Uterine smooth muscle cell (primary cell): ENCODE data around the gene JOSD1. TPM values are rescaled to one million over a fixed set of nuclear protein-coding genes. Genes with fewer than 3 reads are reported as not detected.

Experiments
- total RNA-seq: library from RNA; depleted of rRNA; stranded (reverse); fragments of >200 nt; gene quantifications from 2 replicates; pipeline ENCODE4 v1.2.3, GENCODE V29; 2014

The JOSD1 gene
- total RNA-seq = 66.7 and 68.0 TPM in 2 replicates

DNA sequence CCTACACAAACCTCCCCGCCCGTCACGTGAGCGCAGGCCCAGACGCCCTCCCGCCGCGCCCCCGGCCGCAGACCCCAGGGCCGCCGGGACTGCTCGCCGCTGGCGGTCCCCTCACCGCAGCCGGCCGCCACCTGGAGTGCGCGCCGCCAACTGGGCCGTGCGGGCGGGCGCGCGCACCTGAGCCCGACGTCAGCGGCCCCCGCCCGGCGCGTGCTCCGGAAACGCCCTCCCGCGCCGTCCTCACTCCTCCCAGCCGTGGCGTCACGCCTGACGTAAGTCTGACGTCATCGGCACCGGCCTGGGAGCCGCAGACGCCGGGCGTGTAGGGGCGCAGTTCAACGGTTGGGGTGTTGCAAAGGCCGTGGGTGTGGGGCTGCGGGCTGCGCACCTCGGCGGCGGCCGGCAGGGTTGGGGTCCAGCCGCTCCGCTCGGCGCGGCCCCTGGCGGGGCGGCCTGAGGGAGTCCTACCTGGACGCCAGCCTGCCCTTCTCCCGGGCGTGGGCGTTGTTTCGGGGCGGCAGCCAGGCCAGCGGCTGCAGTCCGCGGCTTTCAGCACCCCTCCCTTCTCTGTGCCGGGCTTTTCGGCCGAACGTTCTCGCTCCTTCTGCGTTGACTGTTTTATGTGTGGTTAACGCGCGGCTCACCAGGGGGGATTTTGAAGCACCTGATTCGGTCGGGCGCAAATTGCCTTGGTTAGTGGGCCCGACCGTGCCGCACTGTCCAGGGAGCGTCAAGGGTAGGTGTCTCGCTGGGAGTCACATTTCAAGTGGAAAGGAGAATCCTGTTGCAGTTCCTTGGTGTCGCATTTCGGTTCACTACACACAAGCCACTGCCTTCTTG is at the start of gene JOSD1:
TSS of gene JOSD1 (minus strand) at position 155 of the 840 bp plus-strand sequence. CDS start 956 bp downstream, outside the sequence.

DNA sequence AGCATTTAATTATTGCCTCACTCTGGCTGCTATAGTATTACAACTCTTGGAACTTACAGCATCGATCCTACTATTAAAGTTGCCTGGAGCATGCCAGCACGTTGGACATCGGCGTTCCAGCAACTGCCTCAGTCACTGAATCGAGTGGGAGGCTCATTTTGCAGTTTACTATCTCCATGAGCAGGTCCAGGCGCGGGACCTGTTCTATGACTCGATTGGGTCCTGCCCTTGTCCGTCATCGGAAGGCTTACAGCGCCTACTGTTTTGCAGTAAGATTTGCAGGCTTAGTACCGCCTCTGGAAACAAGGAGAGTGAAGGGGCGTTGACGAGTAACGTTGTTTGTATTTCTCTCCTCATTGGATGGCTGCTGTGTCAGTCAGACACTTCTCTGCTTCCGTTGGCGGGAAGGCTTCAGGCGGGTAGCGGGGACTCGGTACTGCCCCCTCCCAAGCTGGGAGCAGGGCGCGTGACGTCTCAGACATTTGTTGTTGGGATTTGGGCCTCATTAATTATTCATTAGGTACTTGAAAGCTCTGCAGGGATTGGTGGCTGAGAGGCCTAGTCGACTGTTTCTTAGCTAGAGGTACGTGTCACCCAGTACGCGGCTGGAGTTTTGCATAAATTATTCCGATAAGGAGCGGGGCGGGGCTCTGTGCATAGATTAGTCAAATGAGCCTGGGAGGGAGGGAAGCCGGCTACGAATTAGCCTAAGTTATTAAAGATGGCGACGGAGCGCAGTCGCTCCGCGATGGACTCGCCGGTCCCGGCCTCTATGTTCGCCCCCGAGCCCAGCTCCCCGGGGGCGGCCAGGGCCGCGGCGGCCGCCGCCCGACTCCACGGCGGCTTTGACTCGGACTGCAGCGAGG is 4.7 kb upstream of the JOSD1 start, which contains the start of gene GTPBP1:
TSS of gene GTPBP1 (plus strand) at position 710 of the 866 bp plus-strand sequence. CDS start at position 722, 12 bp downstream.

DNA sequence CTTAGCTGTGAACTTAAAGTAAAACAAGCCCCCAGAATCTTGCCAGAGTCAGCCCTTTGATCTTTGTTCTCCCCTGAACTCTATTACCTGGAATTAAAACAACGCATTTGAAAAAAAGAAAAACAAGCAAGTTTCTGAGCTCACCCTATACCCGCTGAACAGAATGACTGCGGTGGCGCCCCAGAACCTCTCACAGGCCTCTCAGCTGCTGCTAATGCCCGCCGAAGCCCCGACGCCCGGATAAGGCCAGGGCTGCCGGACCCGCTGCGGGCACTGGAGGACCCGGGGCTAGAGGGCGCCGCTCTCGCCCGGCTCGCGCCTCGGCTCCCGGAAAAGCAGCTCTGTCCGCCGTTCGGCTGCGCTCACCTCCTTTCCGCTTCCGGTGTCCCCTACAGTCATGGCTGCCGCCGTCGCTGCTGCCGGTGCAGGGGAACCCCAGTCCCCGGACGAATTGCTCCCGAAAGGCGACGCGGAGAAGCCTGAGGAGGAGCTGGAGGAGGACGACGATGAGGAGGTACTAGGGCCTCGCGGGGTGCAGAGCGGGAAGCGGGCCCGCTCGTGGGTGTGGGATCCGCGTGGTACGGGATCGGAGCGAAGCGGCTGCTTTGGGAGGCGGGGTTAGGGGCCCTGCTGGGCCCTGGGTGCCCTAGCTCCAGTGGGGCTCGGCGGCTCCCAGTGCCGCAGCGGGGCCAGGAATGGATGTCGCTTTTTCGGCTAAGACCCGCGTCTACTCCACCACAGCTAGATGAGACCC is 19.0 kb downstream of the JOSD1 start, which contains the start of gene TOMM22:
TSS of gene TOMM22 (plus strand) at position 376 of the 754 bp plus-strand sequence. CDS start at position 398, 22 bp downstream.

DNA sequence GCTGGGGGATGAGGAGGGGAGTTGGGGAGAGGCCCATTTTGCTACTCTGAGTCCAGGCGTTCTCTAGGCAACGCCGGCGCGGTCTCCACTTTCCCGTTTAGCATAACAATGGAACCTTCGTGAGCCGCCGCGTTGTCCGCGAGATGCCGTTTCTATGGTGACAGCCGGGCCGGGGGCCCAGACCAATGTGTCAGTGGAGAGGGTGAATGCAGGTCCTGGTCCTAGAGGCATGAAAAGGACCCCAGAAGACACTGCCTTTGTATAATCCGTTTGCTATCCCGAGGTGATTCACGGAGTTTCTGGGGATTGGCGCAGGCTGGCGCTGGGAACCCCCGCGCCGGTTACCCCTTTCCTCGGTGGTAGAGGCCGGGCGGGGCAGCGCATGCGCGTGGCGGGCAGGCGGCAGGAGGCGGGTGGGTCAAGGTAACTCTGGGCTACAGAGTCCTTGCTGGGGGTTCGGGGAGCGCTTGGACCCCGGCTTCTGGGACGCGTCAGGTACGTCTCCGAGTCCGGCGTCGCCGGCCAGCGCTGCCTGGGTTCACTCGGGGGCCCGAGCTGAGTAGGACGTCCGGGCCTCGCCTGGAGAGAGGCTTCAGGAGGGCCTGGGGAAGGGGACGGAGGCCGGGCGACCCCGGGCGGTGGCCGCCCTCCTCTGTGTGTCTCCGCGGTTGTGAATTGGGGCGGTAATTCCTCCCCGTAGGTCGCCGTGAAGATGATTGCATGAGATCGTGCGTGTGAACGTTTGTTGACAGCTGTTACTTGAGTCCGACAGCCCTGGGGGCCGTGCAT is 44.3 kb downstream of the JOSD1 start, which contains the start of the genes CBY1 and FAM227A:
TSS of gene CBY1 (plus strand) at position 383 of the 789 bp plus-strand sequence. CDS start 11,417 bp downstream, outside the sequence.
TSS of gene FAM227A (minus strand) at position 137 of the 789 bp plus-strand sequence. CDS start 6,224 bp downstream, outside the sequence.

Other genes with a start within 250 kb of the JOSD1 start
- gene KCNJ4, start 245.7 kb downstream of the JOSD1 start, total RNA-seq = not detected in 2 replicates
- gene KDELR3, start 232.8 kb downstream of the JOSD1 start, total RNA-seq = 78.1 and 98.8 TPM in 2 replicates
- gene DDX17, start 194.6 kb downstream of the JOSD1 start, total RNA-seq = 412 and 413 TPM in 2 replicates
- gene DMC1, start 130.8 kb downstream of the JOSD1 start, total RNA-seq = 6.5 and 7.2 TPM in 2 replicates
- gene FAM227A, start 44.6 kb downstream of the JOSD1 start, total RNA-seq = 1.3 and 2.4 TPM in 2 replicates
- gene CBY1, start 44.3 kb downstream of the JOSD1 start, total RNA-seq = 17.5 and 21.0 TPM in 2 replicates
- gene TOMM22, start 19.0 kb downstream of the JOSD1 start, total RNA-seq = 78.7 and 90.2 TPM in 2 replicates
- 33.7 and 41.6 TPM in 2 replicates for gene GTPBP1, start 5.0 kb upstream of the JOSD1 start, total RNA-seq
- gene SUN2, start 55.1 kb upstream of the JOSD1 start, total RNA-seq = 93.1 and 145 TPM in 2 replicates
- 13.1 and 19.4 TPM in 2 replicates for gene DNAL4, start 93.2 kb upstream of the JOSD1 start, total RNA-seq
- 2.0 and 4.6 TPM in 2 replicates for gene NPTXR, start 143.1 kb upstream of the JOSD1 start, total RNA-seq
- gene CBX6, start 171.3 kb upstream of the JOSD1 start, total RNA-seq = 44.0 and 50.2 TPM in 2 replicates